Activated naive CD4-positive, alpha-beta T cell treated with anti-CD3 and anti-CD28 coated beads for 36 hours (primary cell): ENCODE results near the gene SHC3. TPM values are rescaled to one million over a fixed set of nuclear protein-coding genes. Genes with fewer than 3 reads are reported as not detected.

Experiments
- CTCF ChIA-PET: fragments of 350-600 bp; sonication (Branson Sonifier 250); formaldehyde crosslinking; loops from one replicate; lab custom pipeline; 2021; ENCODE audit warnings: antibody characterized with exemption; lab: Charles Lee
- DNase-seq: peaks from one replicate; pipeline ENCODE4 v3.0.0-alpha.2; 2020
- H3K27ac Mint-ChIP-seq: one replicate; pipeline ENCODE4 v1.8.0; 2021; ENCODE audit warnings: mild to moderate bottlenecking, mixed read lengths
- H3K27me3 Mint-ChIP-seq: one replicate; pipeline ENCODE4 v1.8.0; 2021; ENCODE audit warnings: low read depth, mixed read lengths
- H3K36me3 Mint-ChIP-seq: one replicate; pipeline ENCODE4 v1.8.0; 2021; ENCODE audit warnings: low read depth, mixed read lengths
- H3K4me1 Mint-ChIP-seq: one replicate; pipeline ENCODE4 v1.8.0; 2021; ENCODE audit warnings: low read depth, mixed read lengths
- H3K4me3 Mint-ChIP-seq: one replicate; pipeline ENCODE4 v1.8.0; 2021; ENCODE audit warnings: mild to moderate bottlenecking, moderate library complexity, mixed read lengths
- H3K9me3 Mint-ChIP-seq: one replicate; pipeline ENCODE4 v1.8.0; 2021; ENCODE audit warnings: mixed read lengths
- intact Hi-C: fragments of 100-400 bp; cut with micrococcal nuclease; formaldehyde crosslinking; loops from one replicate; pipeline ENCODE4 v1.15.1; 2023
- total RNA-seq, 2 experiments: library from RNA; stranded (reverse); gene quantifications; one replicate each; pipeline ENCODE4 v1.2.3, GENCODE V29; 2021

Gene SHC3
- total RNA-seq, 2 experiments from 2014 or later: not detected

GRCh38 chr9:88988796-88989641 is 189.6 kb downstream of the SHC3 start:
- peaks cover 50% of the 10 kb centered on the region for H3K4me1 Mint-ChIP-seq
- H3K4me3 Mint-ChIP-seq: peak overlapping the region; percentile 8
- CTCF ChIA-PET: interaction anchor here (0.6 to 1.1 kb wide), 2 partner anchors 11 to 246 kb away, joined by 3 to 4 read pairs; no protein-coding TSS in a partner anchor
- H3K27me3 Mint-ChIP-seq: peaks cover 31% of the 10 kb centered on the region
- peak overlapping the region; percentile 32 for H3K27ac Mint-ChIP-seq
- peak; percentile 38 for DNase-seq
- no peaks in the 10 kb centered on the region for H3K36me3 Mint-ChIP-seq
- intact Hi-C loops: loop anchor here (1.0 to 5.0 kb wide), 10 partner anchors 14 to 684 kb away; partner anchors contain the start of gene SPIN1
- H3K9me3 Mint-ChIP-seq: no peaks in the 10 kb centered on the region

- Mint-ChIP-seq H3K27me3 (peaks cover 20% of the 10 kb centered on the region), H3K36me3 (no peaks in the 10 kb centered on the region), H3K27ac (no peak overlapping the region), H3K9me3 (no peaks in the 10 kb centered on the region), H3K4me1 (peaks cover 49% of the 10 kb centered on the region), H3K4me3 (no peak overlapping the region)
- DNase-seq: no peak
- CTCF ChIA-PET: no interaction called here
- intact Hi-C loops: loop anchor here (2.0 to 5.0 kb wide), 9 partner anchors 13 to 683 kb away; partner anchors contain the start of gene SPIN1
These were observed 191.0 kb downstream of the SHC3 start for GRCh38 chr9:88987661-88988060.

GRCh38 chr9:88986776-88987175 is 191.8 kb downstream of the SHC3 start:
- intact Hi-C loops: loop anchor here (5.0 kb wide), 5 partner anchors 49 to 599 kb away; partner anchors contain the start of gene SPIN1
- CTCF ChIA-PET: interaction anchor here (0.8 kb wide), 1 partner anchor 263 kb away, joined by 3 read pairs; no protein-coding TSS in a partner anchor
- peaks cover 43% of the 10 kb centered on the region for H3K4me1 Mint-ChIP-seq
- H3K4me3 Mint-ChIP-seq: no peak overlapping the region
- H3K36me3 Mint-ChIP-seq: no peaks in the 10 kb centered on the region
- H3K9me3 Mint-ChIP-seq: peaks cover 3% of the 10 kb centered on the region
- peaks cover 12% of the 10 kb centered on the region for H3K27me3 Mint-ChIP-seq
- H3K27ac Mint-ChIP-seq: no peak overlapping the region
- DNase-seq: no peak

- peaks cover 3% of the 10 kb centered on the region for H3K9me3 Mint-ChIP-seq
- H3K36me3 Mint-ChIP-seq: no peaks in the 10 kb centered on the region
- intact Hi-C loops: loop anchor here (5.0 kb wide), 5 partner anchors 48 to 598 kb away; partner anchors contain the start of gene SPIN1
- H3K4me1 Mint-ChIP-seq: peaks cover 41% of the 10 kb centered on the region
- peaks cover 11% of the 10 kb centered on the region for H3K27me3 Mint-ChIP-seq
- no peak overlapping the region for H3K4me3 Mint-ChIP-seq
- H3K27ac Mint-ChIP-seq: peak overlapping the region; percentile 57
- CTCF ChIA-PET: interaction anchor here (0.6 to 0.7 kb wide), 2 partner anchors 14 to 405 kb away, joined by 3 read pairs; no protein-coding TSS in a partner anchor
- peak; percentile 35 for DNase-seq
These were observed 193.0 kb downstream of the SHC3 start for GRCh38 chr9:88985616-88986015.

- Mint-ChIP-seq H3K9me3 (peaks cover 3% of the 10 kb centered on the region), H3K27ac (no peak overlapping the region), H3K4me3 (no peak overlapping the region), H3K4me1 (peaks cover 33% of the 10 kb centered on the region), H3K27me3 (peaks cover 11% of the 10 kb centered on the region), H3K36me3 (no peaks in the 10 kb centered on the region)
- CTCF ChIA-PET: no interaction called here
- intact Hi-C loops: no loop called here
- no peak for DNase-seq
These were observed 194.1 kb downstream of the SHC3 start for GRCh38 chr9:88984543-88984883.

GRCh38 chr9:88983865-88984542 is 194.6 kb downstream of the SHC3 start:
- DNase-seq: no peak
- no peak overlapping the region for H3K27ac Mint-ChIP-seq
- no peak overlapping the region for H3K4me3 Mint-ChIP-seq
- no peaks in the 10 kb centered on the region for H3K36me3 Mint-ChIP-seq
- intact Hi-C loops: no loop called here
- H3K9me3 Mint-ChIP-seq: peaks cover 3% of the 10 kb centered on the region
- peaks cover 11% of the 10 kb centered on the region for H3K27me3 Mint-ChIP-seq
- CTCF ChIA-PET: no interaction called here
- peaks cover 28% of the 10 kb centered on the region for H3K4me1 Mint-ChIP-seq

GRCh38 chr9:88980740-88981203 is 197.8 kb downstream of the SHC3 start:
- intact Hi-C loops: no loop called here
- Mint-ChIP-seq H3K9me3 (peaks cover 3% of the 10 kb centered on the region), H3K27ac (no peak overlapping the region), H3K4me3 (no peak overlapping the region), H3K4me1 (peaks cover 19% of the 10 kb centered on the region), H3K27me3 (peaks cover 10% of the 10 kb centered on the region), H3K36me3 (no peaks in the 10 kb centered on the region)
- DNase-seq: no peak
- CTCF ChIA-PET: no interaction called here

GRCh38 chr9:88979791-88980190 is 198.8 kb downstream of the SHC3 start:
- Mint-ChIP-seq H3K4me3 (no peak overlapping the region), H3K27me3 (peaks cover 8% of the 10 kb centered on the region), H3K27ac (no peak overlapping the region), H3K36me3 (no peaks in the 10 kb centered on the region), H3K9me3 (peaks cover 3% of the 10 kb centered on the region), H3K4me1 (peaks cover 10% of the 10 kb centered on the region)
- CTCF ChIA-PET: no interaction called here
- DNase-seq: no peak
- intact Hi-C loops: no loop called here

GRCh38 chr9:88979021-88979420 is 199.6 kb downstream of the SHC3 start:
- H3K9me3 Mint-ChIP-seq: peaks cover 3% of the 10 kb centered on the region
- CTCF ChIA-PET: no interaction called here
- intact Hi-C loops: no loop called here
- no peaks in the 10 kb centered on the region for H3K36me3 Mint-ChIP-seq
- no peak overlapping the region for H3K27ac Mint-ChIP-seq
- peaks cover 10% of the 10 kb centered on the region for H3K4me1 Mint-ChIP-seq
- H3K27me3 Mint-ChIP-seq: peaks cover 7% of the 10 kb centered on the region
- H3K4me3 Mint-ChIP-seq: no peak overlapping the region
- no peak for DNase-seq

GRCh38 chr9:88978034-88978433 is 200.6 kb downstream of the SHC3 start:
- Mint-ChIP-seq H3K4me1 (peaks cover 10% of the 10 kb centered on the region), H3K4me3 (no peak overlapping the region), H3K36me3 (no peaks in the 10 kb centered on the region), H3K27me3 (peaks cover 7% of the 10 kb centered on the region), H3K27ac (no peak overlapping the region), H3K9me3 (peaks cover 3% of the 10 kb centered on the region)
- CTCF ChIA-PET: interaction anchor here (1.0 kb wide), 1 partner anchor 11 kb away, joined by 4 read pairs; no protein-coding TSS in a partner anchor
- intact Hi-C loops: no loop called here
- DNase-seq: no peak

GRCh38 chr9:88976890-88977257 is 201.7 kb downstream of the SHC3 start:
- peaks cover 7% of the 10 kb centered on the region for H3K27me3 Mint-ChIP-seq
- no peak overlapping the region for H3K4me3 Mint-ChIP-seq
- CTCF ChIA-PET: no interaction called here
- H3K4me1 Mint-ChIP-seq: peaks cover 10% of the 10 kb centered on the region
- intact Hi-C loops: no loop called here
- H3K9me3 Mint-ChIP-seq: no peaks in the 10 kb centered on the region
- DNase-seq: no peak
- H3K27ac Mint-ChIP-seq: no peak overlapping the region
- H3K36me3 Mint-ChIP-seq: no peaks in the 10 kb centered on the region
